Measurements from ENCODE around the gene CACYBP. TPM values are rescaled to one million over a fixed set of nuclear protein-coding genes. Genes with fewer than 3 reads are reported as not detected.

Gene CACYBP
- total RNA-seq, 1 experiment from 2014 or later: 183 TPM

GRCh38 chr1:175054736-175055135, 55.0 kb downstream of the CACYBP start:
- ChIA-PET CTCF (no interaction called here), POLR2A (no interaction called here)
- no peak for TF ChIP-seq CTCF (IDR thresholded peaks at IDR 0.05; ENCODE audit: insufficient read depth in 1 of 2, low read depth in 1 of 2, low read length in 1 of 2, severe bottlenecking in 1 of 2, unreplicated experiment in 1 of 2)
- Mint-ChIP-seq H3K27ac (ENCODE audit: unreplicated experiment) (no peak overlapping the region), H3K9me3 (ENCODE audit: unreplicated experiment) (no peaks in the 10 kb centered on the region), H3K4me3 (ENCODE audit: unreplicated experiment) (no peak overlapping the region), H3K4me1 (ENCODE audit: low read depth, unreplicated experiment) (no peaks in the 10 kb centered on the region), H3K27me3 (ENCODE audit: insufficient read depth, unreplicated experiment) (peaks cover 13% of the 10 kb centered on the region), H3K36me3 (ENCODE audit: insufficient read depth, unreplicated experiment) (no peaks in the 10 kb centered on the region)
- no peaks in the 10 kb centered on the region for H3K4me1 ChIP-seq
- no peak overlapping the region for H3K4me3 ChIP-seq (ENCODE audit: low read depth, low read length)
- intact Hi-C loops (cut with micrococcal nuclease; ENCODE audit: unreplicated experiment): no loop called here
- no peaks in the 10 kb centered on the region for H3K9me3 ChIP-seq
- no peaks in the 10 kb centered on the region for H3K36me3 ChIP-seq (ENCODE audit: control insufficient read depth, insufficient read depth, low read length)
- H3K27me3 ChIP-seq (replicated peaks; ENCODE audit: control insufficient read depth, insufficient read depth, low read length): no peaks in the 10 kb centered on the region
- no peak for DNase-seq
- no TSS peak for BruUV-seq (replicated peaks)

Other genes with a start within 250 kb of the CACYBP start
- 35.3 and 38.1 TPM in 2 replicates for gene MRPS14, start 23.5 kb downstream of the CACYBP start, total RNA-seq (2022)
- 0.12 TPM in 1 of 2 replicates, not detected in the other for gene TNN, start 67.9 kb downstream of the CACYBP start, total RNA-seq (2022)
- gene KIAA0040, start 192.8 kb downstream of the CACYBP start, total RNA-seq (2022): 18.9 and 24.9 TPM in 2 replicates